ENCODE results near the gene ARHGAP32.
"Not testable (repeated sequence)": the region's sequence is repeated elsewhere in the genome, so short reads cannot be mapped to it uniquely, and the experiment has no call there.

Gene ARHGAP32

GRCh38 chr11:129128881-129129620, 63.1 kb downstream of the ARHGAP32 start:
- DNase-seq; in situ Hi-C loops (cut with MboI; ENCODE audit: low pct_unique_long_range_greater_than_20kb, low sequenced_read_pairs): not testable (repeated sequence)

GRCh38 chr11:129119036-129119435, 73.1 kb downstream of the ARHGAP32 start:
- peak; percentile 2 for DNase-seq
- in situ Hi-C loops (cut with MboI; ENCODE audit: low pct_unique_long_range_greater_than_20kb, low sequenced_read_pairs) = loop anchor here (25.0 kb wide), 1 partner anchor 218 kb away; no protein-coding TSS in a partner anchor

GRCh38 chr11:129117595-129118350, 74.4 kb downstream of the ARHGAP32 start:
- in situ Hi-C loops (cut with MboI; ENCODE audit: low pct_unique_long_range_greater_than_20kb, low sequenced_read_pairs) = loop anchor here (25.0 kb wide), 1 partner anchor 220 kb away; no protein-coding TSS in a partner anchor
- peak; percentile 75 for DNase-seq

- in situ Hi-C loops (cut with MboI; ENCODE audit: low pct_unique_long_range_greater_than_20kb, low sequenced_read_pairs) = loop anchor here (25.0 kb wide), 1 partner anchor 221 kb away; no protein-coding TSS in a partner anchor
- no peak for DNase-seq
Observed at GRCh38 chr11:129115652-129116586, 76.2 kb downstream of the ARHGAP32 start.

- DNase-seq = no peak
- in situ Hi-C loops (cut with MboI; ENCODE audit: low pct_unique_long_range_greater_than_20kb, low sequenced_read_pairs) = loop anchor here (25.0 kb wide), 1 partner anchor 228 kb away; no protein-coding TSS in a partner anchor
Observed at GRCh38 chr11:129109701-129110100, 82.4 kb downstream of the ARHGAP32 start.

- in situ Hi-C loops (cut with MboI; ENCODE audit: low pct_unique_long_range_greater_than_20kb, low sequenced_read_pairs) = loop anchor here (25.0 kb wide), 1 partner anchor 231 kb away; no protein-coding TSS in a partner anchor
- no peak for DNase-seq
Observed at GRCh38 chr11:129106788-129107187, 85.3 kb downstream of the ARHGAP32 start.

GRCh38 chr11:129102756-129103155, 89.4 kb downstream of the ARHGAP32 start:
- no peak for DNase-seq
- in situ Hi-C loops (cut with MboI; ENCODE audit: low pct_unique_long_range_greater_than_20kb, low sequenced_read_pairs) = loop anchor here (25.0 kb wide), 1 partner anchor 235 kb away; no protein-coding TSS in a partner anchor

- in situ Hi-C loops (cut with MboI; ENCODE audit: low pct_unique_long_range_greater_than_20kb, low sequenced_read_pairs) = loop anchor here (25.0 kb wide), 1 partner anchor 235 kb away; no protein-coding TSS in a partner anchor
- no peak for DNase-seq
Observed at GRCh38 chr11:129102225-129102624, 89.9 kb downstream of the ARHGAP32 start.

GRCh38 chr11:129093283-129093682, 98.8 kb downstream of the ARHGAP32 start:
- in situ Hi-C loops (cut with MboI; ENCODE audit: low pct_unique_long_range_greater_than_20kb, low sequenced_read_pairs) = no loop called here

GRCh38 chr11:129090056-129090455, 102.1 kb downstream of the ARHGAP32 start:
- in situ Hi-C loops (cut with MboI; ENCODE audit: low pct_unique_long_range_greater_than_20kb, low sequenced_read_pairs) = no loop called here
- DNase-seq = no peak

More at GRCh38 chr11:129093283-129093682, 98.8 kb downstream of the ARHGAP32 start:
- no peak for DNase-seq

- in situ Hi-C loops (cut with MboI; ENCODE audit: low pct_unique_long_range_greater_than_20kb, low sequenced_read_pairs) = no loop called here
- no peak for DNase-seq
Observed at GRCh38 chr11:129089279-129089678, 102.8 kb downstream of the ARHGAP32 start.

GRCh38 chr11:129086976-129087375, 105.1 kb downstream of the ARHGAP32 start:
- in situ Hi-C loops (cut with MboI; ENCODE audit: low pct_unique_long_range_greater_than_20kb, low sequenced_read_pairs) = no loop called here
- DNase-seq = no peak

GRCh38 chr11:129077191-129077590, 114.9 kb downstream of the ARHGAP32 start:
- in situ Hi-C loops (cut with MboI; ENCODE audit: low pct_unique_long_range_greater_than_20kb, low sequenced_read_pairs) = no loop called here
- no peak for DNase-seq

GRCh38 chr11:129075757-129076156, 116.4 kb downstream of the ARHGAP32 start:
- DNase-seq = no peak
- in situ Hi-C loops (cut with MboI; ENCODE audit: low pct_unique_long_range_greater_than_20kb, low sequenced_read_pairs) = no loop called here

- no peak for DNase-seq
- in situ Hi-C loops (cut with MboI; ENCODE audit: low pct_unique_long_range_greater_than_20kb, low sequenced_read_pairs) = no loop called here
Observed at GRCh38 chr11:129067454-129067853, 124.7 kb downstream of the ARHGAP32 start.

GRCh38 chr11:129066229-129066628, 125.9 kb downstream of the ARHGAP32 start:
- DNase-seq = no peak
- in situ Hi-C loops (cut with MboI; ENCODE audit: low pct_unique_long_range_greater_than_20kb, low sequenced_read_pairs) = no loop called here

- in situ Hi-C loops (cut with MboI; ENCODE audit: low pct_unique_long_range_greater_than_20kb, low sequenced_read_pairs) = no loop called here
Observed at GRCh38 chr11:129063118-129063517, 129.0 kb downstream of the ARHGAP32 start.

GRCh38 chr11:129061492-129062230, 130.5 kb downstream of the ARHGAP32 start:
- in situ Hi-C loops (cut with MboI; ENCODE audit: low pct_unique_long_range_greater_than_20kb, low sequenced_read_pairs) = no loop called here
- DNase-seq = no peak

More at GRCh38 chr11:129063118-129063517, 129.0 kb downstream of the ARHGAP32 start:
- no peak for DNase-seq
